Mammary epithelial cell (primary cell): ENCODE data around the gene IFNL1.

Source experiments
- EZH2 ChIP-seq: IDR thresholded peaks from 2 replicates; pipeline ENCODE4 v1.6.1; 2012; ENCODE audit warnings: low read length, inconsistent platforms, borderline replicate concordance
- TF ChIP-seq, protein P1 (sequence below), 2 donors: IDR thresholded peaks in 1 of 2; conservative IDR thresholded peaks in 1 of 2; 2 replicates each; pipeline ENCODE4 v1.5.1; 2011 to 2012; ENCODE audit warnings: inconsistent platforms in 2 of 2, low read length in 2 of 2, mild to moderate bottlenecking in 2 of 2, control low read depth in 1 of 2, low read depth in 1 of 2; ENCODE audit not compliant: insufficient read depth in 1 of 2; ENCODE audit errors: extremely low read depth in 1 of 2

- TF ChIP-seq, protein P1, sequence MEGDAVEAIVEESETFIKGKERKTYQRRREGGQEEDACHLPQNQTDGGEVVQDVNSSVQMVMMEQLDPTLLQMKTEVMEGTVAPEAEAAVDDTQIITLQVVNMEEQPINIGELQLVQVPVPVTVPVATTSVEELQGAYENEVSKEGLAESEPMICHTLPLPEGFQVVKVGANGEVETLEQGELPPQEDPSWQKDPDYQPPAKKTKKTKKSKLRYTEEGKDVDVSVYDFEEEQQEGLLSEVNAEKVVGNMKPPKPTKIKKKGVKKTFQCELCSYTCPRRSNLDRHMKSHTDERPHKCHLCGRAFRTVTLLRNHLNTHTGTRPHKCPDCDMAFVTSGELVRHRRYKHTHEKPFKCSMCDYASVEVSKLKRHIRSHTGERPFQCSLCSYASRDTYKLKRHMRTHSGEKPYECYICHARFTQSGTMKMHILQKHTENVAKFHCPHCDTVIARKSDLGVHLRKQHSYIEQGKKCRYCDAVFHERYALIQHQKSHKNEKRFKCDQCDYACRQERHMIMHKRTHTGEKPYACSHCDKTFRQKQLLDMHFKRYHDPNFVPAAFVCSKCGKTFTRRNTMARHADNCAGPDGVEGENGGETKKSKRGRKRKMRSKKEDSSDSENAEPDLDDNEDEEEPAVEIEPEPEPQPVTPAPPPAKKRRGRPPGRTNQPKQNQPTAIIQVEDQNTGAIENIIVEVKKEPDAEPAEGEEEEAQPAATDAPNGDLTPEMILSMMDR (conservative IDR thresholded peaks at IDR 0.05 in 1 of 2, IDR thresholded peaks at IDR 0.05 in 1 of 2; ENCODE audit: extremely low read depth in 1 of 2, insufficient read depth in 1 of 2, low read depth in 1 of 2, low read length in 2 of 2): no peak
- TF ChIP-seq EZH2: no peak
Measured at GRCh38 chr19:39341129-39341718, 45.0 kb downstream of the IFNL1 start.
